ENCODE measurements around the gene COMTD1. TPM values are rescaled to one million over a fixed set of nuclear protein-coding genes. Genes with fewer than 3 reads are reported as not detected.

Gene COMTD1
- total RNA-seq, 4 donors from 2014 or later: 6.7 to 29.0 (median 21.7) TPM

GRCh38 chr10:75195035-75195763 is 40.6 kb downstream of the COMTD1 start:
- TF ChIP-seq, protein P1, sequence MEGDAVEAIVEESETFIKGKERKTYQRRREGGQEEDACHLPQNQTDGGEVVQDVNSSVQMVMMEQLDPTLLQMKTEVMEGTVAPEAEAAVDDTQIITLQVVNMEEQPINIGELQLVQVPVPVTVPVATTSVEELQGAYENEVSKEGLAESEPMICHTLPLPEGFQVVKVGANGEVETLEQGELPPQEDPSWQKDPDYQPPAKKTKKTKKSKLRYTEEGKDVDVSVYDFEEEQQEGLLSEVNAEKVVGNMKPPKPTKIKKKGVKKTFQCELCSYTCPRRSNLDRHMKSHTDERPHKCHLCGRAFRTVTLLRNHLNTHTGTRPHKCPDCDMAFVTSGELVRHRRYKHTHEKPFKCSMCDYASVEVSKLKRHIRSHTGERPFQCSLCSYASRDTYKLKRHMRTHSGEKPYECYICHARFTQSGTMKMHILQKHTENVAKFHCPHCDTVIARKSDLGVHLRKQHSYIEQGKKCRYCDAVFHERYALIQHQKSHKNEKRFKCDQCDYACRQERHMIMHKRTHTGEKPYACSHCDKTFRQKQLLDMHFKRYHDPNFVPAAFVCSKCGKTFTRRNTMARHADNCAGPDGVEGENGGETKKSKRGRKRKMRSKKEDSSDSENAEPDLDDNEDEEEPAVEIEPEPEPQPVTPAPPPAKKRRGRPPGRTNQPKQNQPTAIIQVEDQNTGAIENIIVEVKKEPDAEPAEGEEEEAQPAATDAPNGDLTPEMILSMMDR (IDR thresholded peaks at IDR 0.05; ENCODE audit: low read depth): no peak

GRCh38 chr10:75191821-75192568 is 43.8 kb downstream of the COMTD1 start:
- TF ChIP-seq, protein P1 (IDR thresholded peaks at IDR 0.05; ENCODE audit: low read depth): no peak

- TF ChIP-seq, protein P1 (IDR thresholded peaks at IDR 0.05; ENCODE audit: low read depth): no peak
Measured at GRCh38 chr10:75189266-75190096, 46.3 kb downstream of the COMTD1 start.

GRCh38 chr10:75187961-75188426 is 47.8 kb downstream of the COMTD1 start:
- TF ChIP-seq, protein P1 (IDR thresholded peaks at IDR 0.05; ENCODE audit: low read depth): no peak

- TF ChIP-seq, protein P1 (IDR thresholded peaks at IDR 0.05; ENCODE audit: low read depth): no peak
Measured at GRCh38 chr10:75186310-75186709, 49.4 kb downstream of the COMTD1 start.

Small RNAs within 50 kb of the gene (small RNA-seq; reads per million reads assigned to genes)
- not detected for gene HMGA1P5
- not detected for gene RPL39P25

Other genes starting within 250 kb of the COMTD1 start
- gene SAMD8, start 124.3 kb downstream of the COMTD1 start, total RNA-seq: 10 to 100 TPM; 53.1 to 59.7 (median 57.8) TPM
- 100 to 1,000 TPM; 133 to 163 (median 149) TPM for gene VDAC2, start 25.2 kb downstream of the COMTD1 start, total RNA-seq
- 1 to 10 TPM; 4.1 to 9.2 (median 7.1) TPM for gene ZNF503, start 165.8 kb upstream of the COMTD1 start, total RNA-seq
- 10 to 100 TPM; 17.4 to 92.1 (median 22.8) TPM for gene LRMDA, start 195.7 kb upstream of the COMTD1 start, total RNA-seq